ENCODE results near the gene JMJD8. TPM values are rescaled to one million over a fixed set of nuclear protein-coding genes. Genes with fewer than 3 reads are reported as not detected.

JMJD8 gene
- total RNA-seq, 4 donors from 2014 or later: 53.7 to 70.7 (median 62.5) TPM

- Histone ChIP-seq H3K36me3 (no peaks in the 10 kb centered on the region), H3K4me1 (peaks cover 37 to 59% (median 43%) of the 10 kb centered on the region in 3 donors), H3K4me3 (no peak overlapping the region), H3K9me3 (no peaks in the 10 kb centered on the region), H3K27ac (no peak overlapping the region), H3K27me3 (peaks cover 0 to 49% (median 1%) of the 10 kb centered on the region in 4 donors)
- WGBS, 2 donors: 64 to 68% methylated on average over 5 to 6 of the region's 7 CpGs
- intact Hi-C loops (cut with DNase I): no loop called here
- no peak for DNase-seq
- TF ChIP-seq POLR2A (IDR thresholded peaks at IDR 0.05): no peak
- TF ChIP-seq, protein P1, sequence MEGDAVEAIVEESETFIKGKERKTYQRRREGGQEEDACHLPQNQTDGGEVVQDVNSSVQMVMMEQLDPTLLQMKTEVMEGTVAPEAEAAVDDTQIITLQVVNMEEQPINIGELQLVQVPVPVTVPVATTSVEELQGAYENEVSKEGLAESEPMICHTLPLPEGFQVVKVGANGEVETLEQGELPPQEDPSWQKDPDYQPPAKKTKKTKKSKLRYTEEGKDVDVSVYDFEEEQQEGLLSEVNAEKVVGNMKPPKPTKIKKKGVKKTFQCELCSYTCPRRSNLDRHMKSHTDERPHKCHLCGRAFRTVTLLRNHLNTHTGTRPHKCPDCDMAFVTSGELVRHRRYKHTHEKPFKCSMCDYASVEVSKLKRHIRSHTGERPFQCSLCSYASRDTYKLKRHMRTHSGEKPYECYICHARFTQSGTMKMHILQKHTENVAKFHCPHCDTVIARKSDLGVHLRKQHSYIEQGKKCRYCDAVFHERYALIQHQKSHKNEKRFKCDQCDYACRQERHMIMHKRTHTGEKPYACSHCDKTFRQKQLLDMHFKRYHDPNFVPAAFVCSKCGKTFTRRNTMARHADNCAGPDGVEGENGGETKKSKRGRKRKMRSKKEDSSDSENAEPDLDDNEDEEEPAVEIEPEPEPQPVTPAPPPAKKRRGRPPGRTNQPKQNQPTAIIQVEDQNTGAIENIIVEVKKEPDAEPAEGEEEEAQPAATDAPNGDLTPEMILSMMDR (IDR thresholded peaks at IDR 0.05): no peak
Observed at GRCh38 chr16:725041-725376, 40.9 kb upstream of the JMJD8 start.

- WGBS, 2 donors: 40% methylated on average over 1 to 5 of the region's 29 CpGs
- intact Hi-C loops (cut with DNase I): no loop called here
- Histone ChIP-seq H3K9me3 (no peaks in the 10 kb centered on the region), H3K27ac (no peak overlapping the region), H3K4me1 (peaks cover 41 to 65% (median 45%) of the 10 kb centered on the region in 3 donors), H3K27me3 (peaks cover 0 to 48% (median 1%) of the 10 kb centered on the region in 4 donors), H3K36me3 (no peaks in the 10 kb centered on the region), H3K4me3 (no peak overlapping the region)
- TF ChIP-seq, protein P1 (IDR thresholded peaks at IDR 0.05): no peak
- TF ChIP-seq POLR2A (IDR thresholded peaks at IDR 0.05): no peak
- DNase-seq: no peak
Observed at GRCh38 chr16:724188-725040, 40.3 kb upstream of the JMJD8 start.

- H3K4me3 ChIP-seq: no peak overlapping the region
- no peak for DNase-seq
- H3K9me3 ChIP-seq: no peaks in the 10 kb centered on the region
- H3K27me3 ChIP-seq: peaks cover 0 to 41% (median 1%) of the 10 kb centered on the region in 4 donors
- H3K36me3 ChIP-seq: no peaks in the 10 kb centered on the region
- peaks cover 39 to 65% (median 42%) of the 10 kb centered on the region in 3 donors for H3K4me1 ChIP-seq
- 60 to 73% methylated on average over 1 to 2 of the region's 9 CpGs for WGBS, 2 donors
- no peak for TF ChIP-seq POLR2A (IDR thresholded peaks at IDR 0.05)
- TF ChIP-seq, protein P1 (IDR thresholded peaks at IDR 0.05): no peak
- intact Hi-C loops (cut with DNase I): no loop called here
- no peak overlapping the region for H3K27ac ChIP-seq
Observed at GRCh38 chr16:723695-724094, 39.6 kb upstream of the JMJD8 start.

- Histone ChIP-seq H3K9me3 (no peaks in the 10 kb centered on the region), H3K4me3 (no peak overlapping the region), H3K27ac (no peak overlapping the region), H3K36me3 (no peaks in the 10 kb centered on the region), H3K4me1 (peaks cover 32 to 58% (median 35%) of the 10 kb centered on the region in 3 donors), H3K27me3 (peaks cover 0 to 38% (median 1%) of the 10 kb centered on the region in 4 donors)
- TF ChIP-seq, protein P1 (IDR thresholded peaks at IDR 0.05): no peak
- no peak for TF ChIP-seq POLR2A (IDR thresholded peaks at IDR 0.05)
- DNase-seq: no peak
- WGBS, 2 donors: 81% methylated on average over 6 of the region's 24 CpGs; no CpG with 5 or more reads in 1 of the 2 donors
- intact Hi-C loops (cut with DNase I): no loop called here
Observed at GRCh38 chr16:722835-723633, 38.9 kb upstream of the JMJD8 start.

Data from esophagus squamous epithelium (tissue), 5 donors.